ENCODE results near the gene OR5L2. TPM values are rescaled to one million over a fixed set of nuclear protein-coding genes. Genes with fewer than 3 reads are reported as not detected.
"Not testable (repeated sequence)": the region's sequence is repeated elsewhere in the genome, so short reads cannot be mapped to it uniquely, and the experiment has no call there.

Gene OR5L2
- total RNA-seq (2014; rRNA removed; shearing (Covaris generic); ENCODE audit: low replicate concordance) = not detected in 2 replicates

DNA sequence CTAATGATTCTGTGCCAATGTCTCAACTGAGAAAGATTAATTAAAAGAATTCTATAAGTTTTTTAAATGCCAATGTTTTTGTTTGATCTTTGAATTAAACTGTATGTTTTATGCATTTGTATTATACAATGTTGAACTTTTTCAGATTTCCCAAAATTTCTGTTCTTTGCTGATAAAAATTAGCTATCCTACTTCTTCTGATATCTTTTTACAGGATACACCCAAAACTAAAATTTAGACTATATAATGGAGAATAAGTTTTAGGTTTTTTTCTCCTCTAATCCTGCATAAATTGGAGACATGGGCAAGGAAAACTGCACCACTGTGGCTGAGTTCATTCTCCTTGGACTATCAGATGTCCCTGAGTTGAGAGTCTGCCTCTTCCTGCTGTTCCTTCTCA lies at the start of gene OR5L2:
Gene OR5L2 (plus strand): TSS at position 301 of the 400 bp plus-strand sequence. CDS start 0 bp downstream, at position 301.
- no peaks in the 10 kb centered on the region for H3K27me3 ChIP-seq
- no peaks in the 10 kb centered on the region for H3K9me3 ChIP-seq
- no peak for DNase-seq
- no peaks in the 10 kb centered on the region for H3K36me3 ChIP-seq
- H3K4me3 ChIP-seq = no peak within 1 kb of the TSS

- no peak for DNase-seq
- Histone ChIP-seq H3K9me3 (no peaks in the 10 kb centered on the region), H3K27me3 (no peaks in the 10 kb centered on the region), H3K4me3 (no peak overlapping the region), H3K36me3 (no peaks in the 10 kb centered on the region)
Observed at GRCh38 chr11:55791606-55792005, 35.4 kb upstream of the OR5L2 start.

GRCh38 chr11:55793321-55793720 lies 33.7 kb upstream of the OR5L2 start:
- no peaks in the 10 kb centered on the region for H3K9me3 ChIP-seq
- H3K36me3 ChIP-seq = no peaks in the 10 kb centered on the region
- DNase-seq = no peak
- H3K27me3 ChIP-seq = no peaks in the 10 kb centered on the region
- H3K4me3 ChIP-seq = no peak overlapping the region

DNA sequence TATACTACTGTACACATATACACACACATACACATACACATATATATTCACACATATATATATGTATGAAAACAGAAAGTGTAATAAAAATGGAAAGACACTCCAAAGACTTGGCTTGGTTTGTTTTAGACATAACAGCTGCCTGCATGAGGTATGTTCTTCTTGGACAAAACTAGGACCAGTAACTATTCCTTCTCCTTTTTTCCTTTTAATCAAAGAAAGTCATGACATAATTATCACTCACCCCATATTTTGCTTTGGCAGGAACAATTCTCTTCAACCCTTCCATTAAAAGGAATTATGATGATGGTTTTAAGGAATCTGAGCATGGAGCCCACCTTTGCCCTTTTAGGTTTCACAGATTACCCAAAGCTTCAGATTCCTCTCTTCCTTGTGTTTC lies 31.8 kb upstream of the OR5L2 start, which contains the start of gene OR5D14:
Gene OR5D14 (plus strand): TSS at position 301 of the 400 bp plus-strand sequence. CDS start 0 bp downstream, at position 301.
- H3K9me3 ChIP-seq = no peaks in the 10 kb centered on the region
- DNase-seq = no peak
- H3K27me3 ChIP-seq = no peaks in the 10 kb centered on the region
- H3K4me3 ChIP-seq = no peak within 1 kb of the TSS
- no peaks in the 10 kb centered on the region for H3K36me3 ChIP-seq

- H3K27me3 ChIP-seq = no peaks in the 10 kb centered on the region
- no peaks in the 10 kb centered on the region for H3K9me3 ChIP-seq
- no peaks in the 10 kb centered on the region for H3K36me3 ChIP-seq
- DNase-seq = no peak
- H3K4me3 ChIP-seq = no peak overlapping the region
Observed at GRCh38 chr11:55806248-55806647, 20.8 kb upstream of the OR5L2 start.

DNA sequence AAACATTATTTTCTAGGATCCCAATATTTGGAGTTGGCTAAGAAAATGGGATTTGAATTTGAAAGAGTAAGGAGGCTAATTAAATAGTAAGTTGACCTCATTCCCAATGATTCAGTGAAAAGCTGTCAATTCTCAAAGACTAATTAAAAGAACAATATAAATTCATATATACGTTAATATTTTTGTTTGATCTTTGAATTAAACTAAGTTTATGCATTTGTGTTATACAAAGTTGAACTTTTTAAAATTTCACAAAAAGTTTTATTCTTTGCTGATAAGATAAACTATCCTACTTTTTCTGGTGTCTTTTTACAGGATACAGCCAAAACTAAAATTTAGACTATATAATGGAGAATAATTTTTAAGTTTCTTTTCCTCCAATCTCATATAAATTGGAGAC lies 16.0 kb upstream of the OR5L2 start, which contains the start of gene OR5L1:
Gene OR5L1 (plus strand): TSS at position 301 of the 400 bp plus-strand sequence. CDS start 100 bp downstream, outside the sequence.
- Histone ChIP-seq H3K4me3 (no peak within 1 kb of the TSS), H3K36me3 (no peaks in the 10 kb centered on the region), H3K27me3 (no peaks in the 10 kb centered on the region), H3K9me3 (no peaks in the 10 kb centered on the region)
- DNase-seq = no peak

DNA sequence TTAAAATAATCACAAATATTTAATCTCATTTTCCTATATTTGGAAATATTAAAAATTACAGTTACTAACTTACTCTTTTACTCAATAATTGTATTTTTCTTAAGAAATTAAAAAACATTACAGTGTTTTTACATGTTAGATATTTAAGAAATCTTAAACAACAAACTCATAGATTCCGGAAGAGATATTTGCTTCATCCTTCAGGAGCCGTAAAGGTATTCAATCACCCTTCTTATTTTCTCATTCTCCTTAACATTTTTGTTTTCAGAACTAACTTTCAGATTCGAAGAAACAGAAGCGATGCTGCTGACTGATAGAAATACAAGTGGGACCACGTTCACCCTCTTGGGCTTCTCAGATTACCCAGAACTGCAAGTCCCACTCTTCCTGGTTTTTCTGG lies 7.7 kb upstream of the OR5L2 start, which contains the start of gene OR5D18:
Gene OR5D18 (plus strand): TSS at position 301 of the 400 bp plus-strand sequence. CDS start 0 bp downstream, at position 301.
- H3K27me3 ChIP-seq = no peaks in the 10 kb centered on the region
- DNase-seq = no peak
- no peaks in the 10 kb centered on the region for H3K36me3 ChIP-seq
- no peaks in the 10 kb centered on the region for H3K9me3 ChIP-seq
- no peak within 1 kb of the TSS for H3K4me3 ChIP-seq

- no peak within 1 kb of the TSS for H3K4me3 ChIP-seq
- H3K27me3 ChIP-seq = no peaks in the 10 kb centered on the region
- no peak for DNase-seq
- H3K9me3 ChIP-seq = no peaks in the 10 kb centered on the region; the same call in 1 of the 2 replicates
- no peaks in the 10 kb centered on the region for H3K36me3 ChIP-seq
Observed at GRCh38 chr11:55838452-55838851, 11.4 kb downstream of the OR5L2 start, which contains the start of gene OR5D16. TSS of gene OR5D16 (plus strand) at chr11:55838752. CDS start at chr11:55838752, 0 bp downstream.

GRCh38 chr11:55847453-55847852 lies 20.4 kb downstream of the OR5L2 start:
- Histone ChIP-seq H3K27me3 (no peaks in the 10 kb centered on the region), H3K36me3 (no peaks in the 10 kb centered on the region), H3K9me3 (no peaks in the 10 kb centered on the region), H3K4me3 (no peak overlapping the region)
- DNase-seq = no peak

DNA sequence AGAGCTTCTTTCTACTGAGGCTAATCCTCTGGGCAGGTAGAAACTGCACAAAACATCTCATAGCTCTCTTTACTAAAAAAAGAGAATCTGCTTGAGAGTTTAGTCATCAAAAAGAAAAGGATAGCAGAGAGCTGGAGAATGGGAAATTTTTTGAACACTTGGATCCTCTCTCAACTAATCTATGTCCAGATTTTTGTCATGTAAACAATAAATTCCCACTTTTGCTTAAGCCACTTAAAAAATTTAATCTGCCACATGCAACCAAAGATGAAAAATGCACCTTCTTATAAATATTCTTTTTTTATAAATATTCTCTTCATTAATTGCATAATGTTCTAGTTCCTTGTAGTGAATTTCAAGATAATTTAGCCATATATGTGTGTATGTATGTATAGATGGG lies 22.0 kb downstream of the OR5L2 start:
- Histone ChIP-seq H3K4me3 (no peak overlapping the region), H3K27me3 (no peaks in the 10 kb centered on the region), H3K9me3 (no peaks in the 10 kb centered on the region), H3K36me3 (no peaks in the 10 kb centered on the region)
- DNase-seq = no peak

DNA sequence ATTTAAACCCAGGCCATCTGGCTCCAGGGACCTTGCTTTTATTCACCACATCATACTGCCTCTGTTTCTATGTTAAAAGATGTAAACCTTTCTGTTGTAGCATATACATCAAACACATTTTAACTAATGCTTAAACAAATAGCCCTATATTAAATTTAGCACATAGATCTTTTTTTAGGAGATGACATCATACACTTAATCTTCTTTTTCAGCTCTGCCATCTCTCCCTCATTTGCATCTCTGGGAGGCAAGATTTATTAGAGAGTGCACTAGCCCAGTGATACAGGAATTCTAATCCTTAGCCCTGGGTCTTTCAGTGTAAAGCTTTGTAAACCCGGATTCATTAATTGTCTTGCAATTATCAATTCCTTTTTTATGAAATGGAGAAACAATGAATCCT lies 25.1 kb downstream of the OR5L2 start:
- Histone ChIP-seq H3K36me3 (no peaks in the 10 kb centered on the region), H3K9me3 (no peaks in the 10 kb centered on the region), H3K4me3 (no peak overlapping the region), H3K27me3 (no peaks in the 10 kb centered on the region)
- no peak for DNase-seq

GRCh38 chr11:55854704-55855103 lies 27.7 kb downstream of the OR5L2 start:
- H3K4me3 ChIP-seq = no peak overlapping the region
- DNase-seq = no peak
- H3K27me3 ChIP-seq = no peaks in the 10 kb centered on the region
- H3K9me3 ChIP-seq = no peaks in the 10 kb centered on the region
- no peaks in the 10 kb centered on the region for H3K36me3 ChIP-seq

DNA sequence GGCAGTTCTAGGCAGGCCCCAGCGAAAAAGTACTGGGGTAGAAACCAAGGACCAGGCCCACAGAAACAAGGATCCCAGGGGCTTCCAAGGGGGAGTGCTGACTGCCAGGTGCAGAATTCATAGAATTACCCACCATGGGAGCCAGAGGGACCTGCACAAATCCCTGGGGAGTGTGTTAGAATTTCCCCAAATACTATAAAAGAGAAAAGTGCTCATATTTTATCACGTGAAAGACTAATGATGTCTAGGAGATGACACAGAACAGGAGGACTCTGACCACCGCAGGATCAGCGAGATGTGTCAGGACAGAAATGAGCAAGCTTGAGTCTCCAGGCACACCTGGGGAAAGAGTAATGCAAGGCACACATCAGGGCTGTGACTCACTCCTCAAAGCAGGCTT lies 40.3 kb downstream of the OR5L2 start:
- DNase-seq, H3K36me3 ChIP-seq: not testable (repeated sequence)

DNA sequence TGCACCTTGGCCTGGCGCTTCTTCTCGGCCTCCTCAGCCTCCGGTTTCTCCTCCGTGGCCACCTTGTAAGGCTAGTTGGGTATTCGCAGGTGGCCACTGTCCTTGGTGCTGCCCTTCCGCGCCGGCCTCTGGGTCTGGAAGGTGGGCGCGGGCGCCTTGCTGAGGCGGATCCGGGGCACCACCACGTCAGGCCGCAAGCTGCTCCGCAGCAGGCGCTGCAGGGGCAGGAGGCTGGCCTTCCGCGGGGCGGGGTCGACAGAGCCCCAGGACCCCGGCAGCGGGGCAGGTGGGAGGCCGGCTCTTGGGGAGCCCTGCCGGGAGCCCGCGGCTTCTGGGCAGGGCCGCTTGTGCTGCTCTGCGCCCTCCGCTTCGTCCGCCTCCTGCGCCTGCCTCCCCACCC lies 45.7 kb downstream of the OR5L2 start:
- H3K36me3 ChIP-seq, H3K9me3 ChIP-seq, DNase-seq, H3K27me3 ChIP-seq, H3K4me3 ChIP-seq: not testable (repeated sequence)

More for the DNA sequence above, 40.3 kb downstream of the OR5L2 start:
- not testable (repeated sequence) for H3K27me3 ChIP-seq, H3K4me3 ChIP-seq, H3K9me3 ChIP-seq

GRCh38 chr11:55873146-55873545 lies 46.1 kb downstream of the OR5L2 start:
- not testable (repeated sequence) for H3K4me3 ChIP-seq, H3K27me3 ChIP-seq, H3K36me3 ChIP-seq, DNase-seq, H3K9me3 ChIP-seq
